Aorta (tissue), 5 donors: Measurements from ENCODE around the gene SMPD1. TPM values are rescaled to one million over a fixed set of nuclear protein-coding genes. Genes with fewer than 3 reads are reported as not detected.

ENCODE experiments used
- ATAC-seq: fragments of 200-7000 bp; cut with Tn5 transposase; one replicate; pipeline ENCODE4 v1.9.1; 2022; ENCODE audit warnings: moderate library complexity; ENCODE audit not compliant: low FRiP score
- DNase-seq, 2 donors: peaks; one replicate each; pipeline ENCODE4 v3.0.0-alpha.2; 2020
- H3K27ac ChIP-seq, 2 donors: one replicate each; pipeline ENCODE4 v1.5.1; 2013; ENCODE audit warnings: low read length in 2 of 2, mild to moderate bottlenecking in 2 of 2, moderate library complexity in 2 of 2, control low read depth in 1 of 2, inconsistent platforms in 1 of 2, low read depth in 1 of 2
- H3K27me3 ChIP-seq, 2 donors: one replicate each; pipeline ENCODE4 v1.6.1; 2013; ENCODE audit warnings: control low read depth in 1 of 2, low read length in 1 of 2, mild to moderate bottlenecking in 1 of 2, moderate library complexity in 1 of 2; ENCODE audit not compliant: insufficient read depth in 2 of 2, control insufficient read depth in 1 of 2
- H3K36me3 ChIP-seq, 2 donors: one replicate each; pipeline ENCODE4 v1.6.1; 2013; ENCODE audit warnings: control low read depth in 1 of 2, low read length in 1 of 2, mild to moderate bottlenecking in 1 of 2; ENCODE audit not compliant: insufficient read depth in 2 of 2, control insufficient read depth in 1 of 2
- H3K4me1 ChIP-seq, 2 donors: one replicate each; pipeline ENCODE4 v1.6.1; 2013; ENCODE audit warnings: low read length in 2 of 2, control low read depth in 1 of 2, mild to moderate bottlenecking in 1 of 2, moderate library complexity in 1 of 2; ENCODE audit not compliant: insufficient read depth in 2 of 2, control insufficient read depth in 1 of 2
- H3K4me3 ChIP-seq, 2 donors: one replicate each; pipeline ENCODE4 v1.5.1; 2013; ENCODE audit warnings: low read length in 2 of 2, control low read depth in 1 of 2, mild to moderate bottlenecking in 1 of 2
- H3K9me3 ChIP-seq: one replicate; pipeline ENCODE4 v1.6.1; 2013; ENCODE audit warnings: mild to moderate bottlenecking, low read length; ENCODE audit not compliant: control insufficient read depth
- WGBS, 2 donors: extraction: QIAGEN DNeasy Blood & Tissue Kit; methylation state at CpG; one replicate each; pipeline ENCODE4 v1.1.7; 2013; 5-methylcytosine and 5-hydroxymethylcytosine counted together
- intact Hi-C, 2 donors: fragments of 100-400 bp; cut with DNase I; formaldehyde crosslinking; loops; one replicate each; pipeline versions ENCODE4 v1.14.2 to v1.15.0; 2022
- polyA plus RNA-seq, 2 donors: library from polyadenylated mRNA; stranded (reverse); fragments of 200-250 nt; gene quantifications; one replicate each; pipeline ENCODE4 v1.2.3, GENCODE V29; 2013
- total RNA-seq, 2 donors: library from RNA; stranded (reverse); fragmentation: NEBNext Ultra II Directional; extraction: Animal tissue kit (Norgen Biotek cat#: 25700); gene quantifications; one replicate each; pipeline ENCODE4 v1.2.1, GENCODE V29; 2021
- donor health status: healthy with polysubstance abuse.
- donor health status: Bipolar disorder and iron deficiency.
- donor health status: DM: no; HTN: no; CAD: no.
- donor health status: DM: no; HTN: no; CAD: no.
- donor health status: DM: yes; HTN: yes; CAD: no.

Gene SMPD1
- total and polyA plus RNA-seq, 4 donors: 10.0 to 45.5 (median 34.8) TPM

GRCh38 chr11:6414874-6415328 is 24.6 kb downstream of the SMPD1 start:
- intact Hi-C loops: no loop called here
- no peak overlapping the region for H3K4me3 ChIP-seq
- ATAC-seq (no peak), DNase-seq (no peak)
- H3K9me3 ChIP-seq: no peaks in the 10 kb centered on the region
- H3K4me1 ChIP-seq: no peaks in the 10 kb centered on the region
- peaks cover 0 to 2% of the 10 kb centered on the region in 2 donors for H3K36me3 ChIP-seq
- no peaks in the 10 kb centered on the region for H3K27me3 ChIP-seq
- H3K27ac ChIP-seq: no peak overlapping the region
- 72 to 73% methylated on average over 3 of the region's 3 CpGs for WGBS, 2 donors

GRCh38 chr11:6415797-6416196 is 25.5 kb downstream of the SMPD1 start:
- no peak for DNase-seq
- 81 to 83% methylated on average over 6 of the region's 6 CpGs for WGBS, 2 donors
- intact Hi-C loops: no loop called here
- no peaks in the 10 kb centered on the region for H3K27me3 ChIP-seq
- no peak overlapping the region for H3K27ac ChIP-seq
- H3K36me3 ChIP-seq: no peaks in the 10 kb centered on the region
- no peaks in the 10 kb centered on the region for H3K4me1 ChIP-seq
- ATAC-seq: no peak
- H3K9me3 ChIP-seq: no peaks in the 10 kb centered on the region
- H3K4me3 ChIP-seq: no peak overlapping the region

GRCh38 chr11:6417907-6418556 is 27.8 kb downstream of the SMPD1 start:
- no peaks in the 10 kb centered on the region for H3K27me3 ChIP-seq
- H3K9me3 ChIP-seq: no peaks in the 10 kb centered on the region
- H3K27ac ChIP-seq: peak overlapping the region in 1 of 2 donors; percentile 1
- intact Hi-C loops: loop anchor here in 1 of 2 donors (2.0 kb wide), 1 partner anchor 27 kb away; the partner anchor contains the start of gene SMPD1
- H3K4me3 ChIP-seq: peak overlapping the region; percentile 81 to 95
- ATAC-seq: peak; percentile 2
- WGBS, 2 donors: 12 to 16% methylated on average over 7 of the region's 7 CpGs
- no peaks in the 10 kb centered on the region for H3K36me3 ChIP-seq
- no peaks in the 10 kb centered on the region for H3K4me1 ChIP-seq
- DNase-seq: no peak

- no peaks in the 10 kb centered on the region for H3K4me1 ChIP-seq
- peak overlapping the region; percentile 81 to 95 for H3K4me3 ChIP-seq
- no peaks in the 10 kb centered on the region for H3K27me3 ChIP-seq
- ATAC-seq (peak; percentile 67), DNase-seq (peak in 1 of 2 donors; percentile 58)
- no peaks in the 10 kb centered on the region for H3K36me3 ChIP-seq
- peak overlapping the region in 1 of 2 donors; percentile 35 for H3K27ac ChIP-seq
- intact Hi-C loops: loop anchor here in 1 of 2 donors (2.0 kb wide), 1 partner anchor 28 kb away; the partner anchor contains the start of gene SMPD1
- no peaks in the 10 kb centered on the region for H3K9me3 ChIP-seq
- 0% methylated on average over 20 to 38 of the region's 38 CpGs for WGBS, 2 donors
These were observed 28.3 kb downstream of the SMPD1 start for GRCh38 chr11:6418557-6419008.

- DNase-seq: peak; percentile 73 to 91
- H3K27ac ChIP-seq: peak within 1 kb of the TSS in 1 of 2 donors; percentile 97
- H3K4me3 ChIP-seq: peak within 1 kb of the TSS; percentile 81 to 95
- peak; percentile 94 for ATAC-seq
- 0% methylated on average over 43 to 75 of the region's 75 CpGs for WGBS, 2 donors
- intact Hi-C loops: loop anchor here in 1 of 2 donors (2.0 kb wide), 1 partner anchor 28 kb away; the partner anchor contains the start of gene SMPD1
- no peaks in the 10 kb centered on the region for H3K4me1 ChIP-seq
- H3K36me3 ChIP-seq: no peaks in the 10 kb centered on the region
- no peaks in the 10 kb centered on the region for H3K9me3 ChIP-seq
- no peaks in the 10 kb centered on the region for H3K27me3 ChIP-seq
These were observed 28.8 kb downstream of the SMPD1 start, which contains the start of gene APBB1 for GRCh38 chr11:6419009-6419631. TSS of gene APBB1 (minus strand) at chr11:6419094. CDS start at chr11:6411347, 7,747 bp downstream.

- Histone ChIP-seq H3K36me3 (no peaks in the 10 kb centered on the region), H3K4me3 (no peak overlapping the region), H3K27me3 (no peaks in the 10 kb centered on the region), H3K9me3 (no peaks in the 10 kb centered on the region), H3K27ac (no peak overlapping the region), H3K4me1 (no peaks in the 10 kb centered on the region)
- DNase-seq (no peak), ATAC-seq (no peak)
- intact Hi-C loops: no loop called here
- 96% methylated on average over 3 of the region's 3 CpGs for WGBS, 2 donors
These were observed 30.4 kb downstream of the SMPD1 start for GRCh38 chr11:6420677-6421076.

GRCh38 chr11:6427516-6427915 is 37.2 kb downstream of the SMPD1 start:
- no peaks in the 10 kb centered on the region for H3K27me3 ChIP-seq
- H3K4me3 ChIP-seq: no peak overlapping the region
- ATAC-seq (no peak), DNase-seq (no peak)
- no peaks in the 10 kb centered on the region for H3K9me3 ChIP-seq
- no peaks in the 10 kb centered on the region for H3K36me3 ChIP-seq
- no peaks in the 10 kb centered on the region for H3K4me1 ChIP-seq
- intact Hi-C loops: no loop called here
- no peak overlapping the region for H3K27ac ChIP-seq

GRCh38 chr11:6431861-6432260 is 41.6 kb downstream of the SMPD1 start:
- Histone ChIP-seq H3K4me1 (no peaks in the 10 kb centered on the region), H3K36me3 (no peaks in the 10 kb centered on the region), H3K27ac (no peak overlapping the region), H3K4me3 (no peak overlapping the region), H3K9me3 (no peaks in the 10 kb centered on the region), H3K27me3 (no peaks in the 10 kb centered on the region)
- WGBS, 2 donors: 37 to 61% methylated on average over 3 of the region's 3 CpGs
- intact Hi-C loops: no loop called here
- DNase-seq: no peak
- no peak for ATAC-seq
